GM19238 (cell line): ENCODE data around the gene GALNT12.

ENCODE experiments used
- DNase-seq: peaks from one replicate; pipeline ENCODE4 v3.0.0; 2011; ENCODE audit warnings: low spot score; ENCODE audit not compliant: insufficient read length

Gene GALNT12

DNA sequence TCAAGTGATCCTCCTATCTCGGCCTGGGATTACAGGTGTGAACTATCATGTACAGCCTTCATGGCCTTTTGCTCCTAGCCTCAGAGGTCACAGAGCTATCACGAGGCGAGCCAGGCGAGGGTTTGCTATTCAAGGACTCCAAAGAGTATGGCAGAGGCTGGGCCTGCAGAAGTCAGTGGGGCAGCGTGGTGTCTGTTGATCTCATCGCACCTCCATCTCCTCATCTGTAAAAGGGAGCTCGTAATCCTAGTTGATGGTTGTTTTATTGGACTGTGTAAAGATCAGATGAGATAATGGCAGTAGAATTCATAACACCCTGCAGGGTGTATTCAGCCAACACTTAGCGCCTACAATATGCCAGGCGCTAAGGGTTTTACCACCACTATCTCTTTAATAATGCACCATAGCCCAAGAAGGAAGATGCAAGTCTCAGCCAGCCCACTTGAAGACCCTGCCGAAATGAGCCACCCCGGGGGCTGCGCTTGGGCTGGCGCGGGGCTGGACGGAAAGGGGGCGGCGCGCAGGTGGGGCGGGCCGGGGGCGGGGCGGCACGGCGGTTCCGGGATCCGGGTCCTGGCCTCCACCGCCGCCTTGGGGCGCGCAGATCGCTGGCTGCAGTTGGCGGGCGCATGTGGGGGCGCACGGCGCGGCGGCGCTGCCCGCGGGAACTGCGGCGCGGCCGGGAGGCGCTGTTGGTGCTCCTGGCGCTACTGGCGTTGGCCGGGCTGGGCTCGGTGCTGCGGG is at the start of gene GALNT12:
Gene GALNT12 (plus strand): TSS at position 601 of the 744 bp plus-strand sequence. CDS start 29 bp downstream, at position 630.
- DNase-seq, result no peak

GRCh38 chr9:98760231-98760630 is 47.2 kb upstream of the GALNT12 start:
- no peak for DNase-seq

DNA sequence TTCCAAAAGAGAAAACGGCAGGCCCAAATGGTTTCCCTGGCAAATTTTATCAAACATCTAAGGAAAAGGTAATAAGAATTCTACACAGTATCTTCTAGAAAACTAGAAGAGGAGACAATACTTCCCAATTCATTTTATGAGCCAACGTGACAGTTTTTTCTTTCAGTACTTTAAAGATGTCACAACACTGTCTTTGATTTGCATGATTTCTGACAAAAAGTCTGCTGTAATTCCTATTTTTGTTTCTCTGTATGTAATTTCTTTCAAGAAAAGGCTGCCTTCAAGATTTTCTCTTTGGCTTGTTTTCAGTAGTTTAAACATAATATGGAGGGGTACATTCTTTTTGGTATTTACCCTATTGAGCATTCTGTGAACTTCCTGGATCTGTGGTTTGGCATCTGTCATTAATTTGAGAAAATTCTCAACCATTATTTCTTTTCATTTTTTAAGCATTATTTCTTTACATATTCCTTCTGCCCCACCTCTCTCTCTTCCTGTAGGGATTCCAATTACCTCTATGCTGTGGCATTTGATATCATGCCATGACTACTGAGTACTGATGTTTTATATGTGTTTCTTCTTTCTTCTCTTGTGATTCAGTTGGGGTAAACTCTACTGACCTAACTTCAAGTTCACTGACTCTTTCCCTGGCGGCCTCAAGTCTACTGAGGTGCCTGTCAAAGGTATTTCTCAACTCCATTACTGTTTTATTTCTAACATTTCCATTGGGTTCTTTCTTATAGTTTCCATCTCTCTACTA is 43.3 kb upstream of the GALNT12 start:
- DNase-seq, result no peak

GRCh38 chr9:98765256-98765655 is 42.2 kb upstream of the GALNT12 start:
- DNase-seq, result no peak

DNA sequence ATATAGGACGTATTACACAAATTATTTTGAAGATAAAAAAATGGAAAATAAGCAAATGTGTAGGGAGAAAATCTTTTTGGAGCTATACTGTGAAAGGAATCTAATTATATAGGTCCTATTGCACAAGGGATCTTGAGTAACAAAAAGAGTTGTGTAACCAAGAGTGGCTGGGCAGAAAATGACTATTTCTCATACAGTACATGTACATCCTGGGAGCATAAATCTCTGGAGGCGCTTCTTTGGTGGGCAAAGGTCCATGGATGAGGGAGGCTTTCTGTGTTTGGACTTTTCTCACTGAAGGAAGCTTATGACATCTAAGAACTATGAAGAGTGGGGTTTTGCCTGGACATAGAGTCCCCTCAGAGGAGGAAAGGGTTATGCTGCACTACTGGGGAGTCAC is 40.9 kb upstream of the GALNT12 start:
- no peak for DNase-seq

DNA sequence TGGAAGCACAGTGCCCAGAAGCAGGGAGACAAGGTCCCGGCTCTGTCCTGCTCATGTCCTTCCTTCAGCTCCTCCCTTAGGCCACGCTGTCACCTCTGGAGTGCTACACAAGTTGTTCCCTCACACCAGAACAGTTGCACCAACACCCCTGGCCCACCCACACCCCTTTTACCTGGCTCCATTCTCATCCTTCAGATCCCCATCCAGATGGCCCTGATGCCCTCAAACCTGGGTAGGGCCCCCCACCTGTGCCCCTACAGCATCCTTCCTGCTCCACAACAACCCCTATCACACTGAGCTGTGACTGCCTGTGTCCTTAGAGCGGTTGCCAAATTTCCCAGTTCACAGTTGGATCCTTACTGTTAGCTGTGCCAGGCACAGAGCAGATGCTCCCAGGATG is 40.3 kb upstream of the GALNT12 start:
- no peak for DNase-seq

- no peak for DNase-seq
These were observed 39.6 kb upstream of the GALNT12 start for GRCh38 chr9:98767915-98768314.

- DNase-seq, result no peak
These were observed 39.1 kb upstream of the GALNT12 start for GRCh38 chr9:98768344-98768743.

- DNase-seq, result no peak
These were observed 36.8 kb upstream of the GALNT12 start for GRCh38 chr9:98770717-98771116.

DNA sequence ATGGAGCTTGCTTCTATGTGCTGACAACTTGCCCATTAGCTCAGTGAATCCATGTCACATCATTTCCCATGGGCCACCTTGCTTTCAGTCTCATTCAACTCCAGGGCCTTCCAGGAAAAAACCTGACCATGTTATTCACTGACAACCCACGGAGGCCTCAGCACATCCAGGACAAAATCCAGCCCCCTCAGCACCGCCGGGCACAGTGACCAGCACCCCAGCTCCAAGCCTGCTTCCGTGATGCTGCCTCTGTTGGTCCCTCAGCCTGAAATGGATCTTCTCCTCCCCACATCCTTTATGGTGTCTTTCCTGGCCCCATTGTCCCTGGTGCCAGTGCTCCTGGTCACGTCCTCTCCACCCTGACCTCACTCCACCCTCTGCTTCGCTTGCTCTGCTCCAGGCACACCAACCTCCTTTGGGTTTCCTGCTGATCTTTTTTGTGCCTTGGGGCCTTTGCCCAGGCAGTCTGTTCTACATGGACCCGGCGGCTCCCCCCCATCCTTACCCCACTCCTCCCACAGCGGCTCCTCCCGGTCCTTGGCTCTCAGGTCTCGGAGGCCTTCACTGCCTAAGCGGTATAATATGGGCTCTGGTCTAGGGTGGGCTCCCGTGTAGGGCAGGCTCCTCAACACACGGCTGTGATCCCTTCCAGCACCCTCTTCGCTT is 36.1 kb upstream of the GALNT12 start:
- DNase-seq, result no peak

GRCh38 chr9:98772364-98773155 is 34.9 kb upstream of the GALNT12 start:
- no peak for DNase-seq

- no peak for DNase-seq
These were observed 33.7 kb upstream of the GALNT12 start for GRCh38 chr9:98773721-98774120.

- DNase-seq, result no peak
These were observed 32.7 kb upstream of the GALNT12 start for GRCh38 chr9:98774746-98775145.

- DNase-seq, result peak; percentile 60
These were observed 31.5 kb upstream of the GALNT12 start for GRCh38 chr9:98775831-98776441.

- no peak for DNase-seq
These were observed 29.9 kb upstream of the GALNT12 start for GRCh38 chr9:98777618-98778017.

- no peak for DNase-seq
These were observed 29.2 kb upstream of the GALNT12 start for GRCh38 chr9:98778251-98778650.

- no peak for DNase-seq
These were observed 28.5 kb upstream of the GALNT12 start for GRCh38 chr9:98778711-98779530.

GRCh38 chr9:98780059-98780749 is 27.3 kb upstream of the GALNT12 start:
- DNase-seq, result no peak

DNA sequence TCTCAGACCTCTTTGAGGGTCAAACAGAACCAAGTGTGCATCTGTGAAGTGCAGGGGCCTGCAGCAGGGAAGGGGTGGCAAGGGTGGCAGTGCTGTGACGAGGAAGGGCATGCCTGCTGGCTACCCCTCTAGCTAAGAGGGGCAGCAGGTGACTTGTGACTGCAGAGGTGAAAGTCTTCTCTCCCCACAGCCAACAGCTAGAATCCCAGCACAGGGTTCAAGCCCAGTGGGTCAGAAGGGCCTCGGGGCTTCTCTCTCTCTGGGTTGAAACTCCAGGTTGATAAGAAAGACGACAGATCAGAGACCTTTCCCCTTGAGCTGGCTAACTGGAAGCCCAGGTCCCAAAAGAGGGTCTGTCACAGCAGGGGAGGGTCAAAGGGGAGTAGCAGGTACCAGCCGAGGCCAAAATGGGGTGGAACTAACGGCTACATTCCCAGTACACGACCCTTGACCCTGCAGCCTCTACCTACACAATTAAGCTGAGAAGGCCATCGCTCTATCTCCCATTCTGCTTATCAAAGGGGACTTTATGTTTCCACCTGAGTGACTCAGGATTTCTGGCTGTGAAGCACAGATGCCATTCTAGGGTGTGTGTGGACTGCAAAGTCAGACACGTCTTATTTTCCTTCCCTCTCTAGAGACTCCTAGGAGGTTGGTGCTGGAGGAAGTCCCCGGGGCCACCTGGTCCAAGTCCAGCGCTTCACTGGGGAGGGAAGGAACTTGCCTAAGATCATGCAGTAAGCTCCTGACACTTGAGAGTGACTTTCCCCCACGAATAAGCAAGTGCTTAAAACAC is 25.7 kb upstream of the GALNT12 start:
- DNase-seq, result no peak
